ENCODE measurements around the gene CEP128.

Gene CEP128

GRCh38 chr14:80974679-80975078 lies 33.1 kb upstream of the CEP128 start:
- peaks cover 5% of the 10 kb centered on the region; the same call in 1 of the 2 replicates for H3K4me1 ChIP-seq (ENCODE audit: control insufficient read depth, insufficient read depth, low read length)
- no peaks in the 10 kb centered on the region for H3K36me3 ChIP-seq (ENCODE audit: control insufficient read depth in 2 of 2, insufficient read depth in 1 of 2, low read length in 2 of 2)
- H3K4me3 ChIP-seq (ENCODE audit: low read depth, low read length), result no peak overlapping the region
- ChIA-PET CTCF (no interaction called here), POLR2A (no interaction called here)
- H3K9me3 ChIP-seq (ENCODE audit: control insufficient read depth, insufficient read depth, low read depth, low read length), result no peaks in the 10 kb centered on the region
- no peak for TF ChIP-seq PRDM6 (tag by site-specific recombination; IDR thresholded peaks at IDR 0.05)
- TF ChIP-seq ZNF843 (tag by site-specific recombination; IDR thresholded peaks at IDR 0.05), result no peak
- no peak for TF ChIP-seq ZBTB21 (tag by site-specific recombination; IDR thresholded peaks at IDR 0.05)
- TF ChIP-seq PRDM1 (tag by site-specific recombination; IDR thresholded peaks at IDR 0.05), result peak; percentile 55; the same call in 1 of the 2 replicates
- TF ChIP-seq ZNF571 (tag by site-specific recombination; IDR thresholded peaks at IDR 0.05), result no peak
- no peak for TF ChIP-seq ZNF302 (tag by site-specific recombination; IDR thresholded peaks at IDR 0.05; ENCODE audit: low read depth)
- H3K27ac ChIP-seq (ENCODE audit: extremely low read depth, low read depth, low read length), result no peak overlapping the region

- H3K36me3 ChIP-seq (ENCODE audit: control insufficient read depth in 2 of 2, insufficient read depth in 1 of 2, low read length in 2 of 2), result no peaks in the 10 kb centered on the region
- peaks cover 5% of the 10 kb centered on the region; the same call in 1 of the 2 replicates for H3K4me1 ChIP-seq (ENCODE audit: control insufficient read depth, insufficient read depth, low read length)
- POLR2A ChIA-PET, result no interaction called here
- CTCF ChIA-PET, result interaction anchor here (0.8 to 1.2 kb wide), 3 partner anchors 9 to 20 kb away, joined by 3 to 5 read pairs (median 4); no protein-coding TSS in a partner anchor
- H3K27ac ChIP-seq (ENCODE audit: extremely low read depth, low read depth, low read length), result no peak overlapping the region
- H3K9me3 ChIP-seq (ENCODE audit: control insufficient read depth, insufficient read depth, low read depth, low read length), result no peaks in the 10 kb centered on the region
- no peak overlapping the region for H3K4me3 ChIP-seq (ENCODE audit: low read depth, low read length)
- TF ChIP-seq GLIS2 (tag by site-specific recombination; IDR thresholded peaks at IDR 0.05) (no peak), ZNF623 (tag by site-specific recombination; IDR thresholded peaks at IDR 0.05) (no peak), PRDM1 (tag by site-specific recombination; IDR thresholded peaks at IDR 0.05) (no peak), ZNF223 (tag by site-specific recombination; IDR thresholded peaks at IDR 0.05) (no peak), ZNF510 (tag by site-specific recombination; IDR thresholded peaks at IDR 0.05; ENCODE audit: insufficient replicate concordance) (no peak), SETDB1 (IDR thresholded peaks at IDR 0.05; ENCODE audit: insufficient read length, low read length) (no peak), ZNF350 (tag by site-specific recombination; IDR thresholded peaks at IDR 0.05) (no peak), SP2 (tag by site-specific recombination; IDR thresholded peaks at IDR 0.05) (no peak), ZNF518A (tag by site-specific recombination; conservative IDR thresholded peaks at IDR 0.05; ENCODE audit: low read depth) (no peak), MZF1 (tag by site-specific recombination; IDR thresholded peaks at IDR 0.05; ENCODE audit: borderline replicate concordance) (no peak), ZNF449 (tag by site-specific recombination; IDR thresholded peaks at IDR 0.05) (peak; percentile 34; the same call in 1 of the 2 replicates), BCL11B (tag by site-specific recombination; IDR thresholded peaks at IDR 0.05; ENCODE audit: low read depth) (no peak), ZNF140 (tag by site-specific recombination; IDR thresholded peaks at IDR 0.05) (no peak), ZNF843 (tag by site-specific recombination; IDR thresholded peaks at IDR 0.05) (0 out of 2 replicates have a peak, but pooled peaks have one; percentile 44), ZNF571 (tag by site-specific recombination; IDR thresholded peaks at IDR 0.05) (no peak), MEIS1 (CRISPR knock-in tag; IDR thresholded peaks at IDR 0.05; ENCODE audit: borderline replicate concordance) (no peak), YY1 (tag by site-specific recombination; IDR thresholded peaks at IDR 0.05) (no peak), ZNF266 (tag by site-specific recombination; IDR thresholded peaks at IDR 0.05; ENCODE audit: low read depth) (no peak), ZNF626 (tag by site-specific recombination; IDR thresholded peaks at IDR 0.05) (no peak), EGR2 (tag by site-specific recombination; IDR thresholded peaks at IDR 0.05; ENCODE audit: low read depth) (no peak)
These were observed 32.5 kb upstream of the CEP128 start for GRCh38 chr14:80973931-80974641.

All from HEK293 (cell line).